Sigmoid colon (tissue), 7 donors: Measurements from ENCODE around the gene TMED1. TPM values are rescaled to one million over a fixed set of nuclear protein-coding genes. Genes with fewer than 3 reads are reported as not detected.

Source experiments
- DNase-seq: peaks from one replicate; pipeline ENCODE4 v3.0.0-alpha.2; 2019
- H3K27ac ChIP-seq, 4 donors: fragments of 200-600 bp; sonication (generic); one replicate each; pipeline ENCODE4 v1.5.1; 2016 to 2019; ENCODE audit warnings: mild to moderate bottlenecking in 1 of 4
- H3K27me3 ChIP-seq, 3 donors: fragments of 200-600 bp; sonication (generic); one replicate each; pipeline ENCODE4 v1.5.1; 2019; ENCODE audit warnings: mild to moderate bottlenecking in 1 of 3
- H3K36me3 ChIP-seq, 4 donors: fragments of 200-600 bp; sonication (generic); one replicate each; pipeline ENCODE4 v1.5.1; 2016 to 2019
- H3K4me1 ChIP-seq, 4 donors: fragments of 200-600 bp; sonication (generic); one replicate each; pipeline ENCODE4 v1.5.1; 2017 to 2019
- H3K4me3 ChIP-seq, 4 donors: fragments of 200-600 bp; sonication (generic); one replicate each; pipeline ENCODE4 v1.5.1; 2017 to 2019; ENCODE audit warnings: mild to moderate bottlenecking in 2 of 4, moderate library complexity in 1 of 4
- H3K9me3 ChIP-seq, 4 donors: fragments of 200-600 bp in 3 of 4; sonication (generic) in 3 of 4; one replicate each; pipeline versions ENCODE4 v1.5.1 to v1.6.1; 2013 to 2019
- CTCF ChIP-seq, 4 experiments: fragments of 450-650 bp in 3 of 4; fragments of 200-600 bp in 1 of 4; IDR thresholded peaks; one replicate each; pipeline ENCODE4 v1.5.1; 2016 to 2019; ENCODE audit warnings: antibody characterized with exemption in 4 of 4, mild to moderate bottlenecking in 3 of 4, moderate library complexity in 2 of 4
- EP300 ChIP-seq, 4 donors: sonication (generic); formaldehyde crosslinking; IDR thresholded peaks; one replicate each; pipeline ENCODE4 v1.6.1; 2017; ENCODE audit warnings: antibody characterized with exemption in 4 of 4
- POLR2A ChIP-seq, 2 donors: fragments of 450-650 bp; IDR thresholded peaks; one replicate each; pipeline ENCODE4 v1.6.1; 2016; ENCODE audit warnings: antibody characterized with exemption in 2 of 2, mild to moderate bottlenecking in 2 of 2, moderate library complexity in 2 of 2
- POLR2AphosphoS5 ChIP-seq, 4 donors: sonication (generic); formaldehyde crosslinking; IDR thresholded peaks; one replicate each; pipeline ENCODE4 v1.6.1; 2017; ENCODE audit warnings: antibody characterized with exemption in 4 of 4
- WGBS, 2 donors: extraction: QIAGEN DNeasy Blood & Tissue Kit; methylation state at CpG; one replicate each; pipeline ENCODE4 v1.1.7; 2013; 5-methylcytosine and 5-hydroxymethylcytosine counted together
- intact Hi-C: fragments of 100-400 bp; cut with DNase I; formaldehyde crosslinking; loops from one replicate; pipeline ENCODE4 v1.15.1; 2023
- polyA plus RNA-seq, 3 donors: library from polyadenylated mRNA; stranded (reverse); fragments of 200-250 nt; gene quantifications; one replicate each; pipeline ENCODE4 v1.2.3, GENCODE V29; 2013
- total RNA-seq, 4 donors: library from RNA; depleted of rRNA; stranded (reverse); fragments of >200 nt; gene quantifications; one replicate each; pipeline ENCODE4 v1.1.0, GENCODE V29; 2016
- donor health status: healthy with polysubstance abuse.
- donor health status: Bipolar disorder and iron deficiency.
- donor health status: healthy.

Gene TMED1
- total and polyA plus RNA-seq, 7 donors: 10.8 to 35.3 (median 21.8) TPM

DNA sequence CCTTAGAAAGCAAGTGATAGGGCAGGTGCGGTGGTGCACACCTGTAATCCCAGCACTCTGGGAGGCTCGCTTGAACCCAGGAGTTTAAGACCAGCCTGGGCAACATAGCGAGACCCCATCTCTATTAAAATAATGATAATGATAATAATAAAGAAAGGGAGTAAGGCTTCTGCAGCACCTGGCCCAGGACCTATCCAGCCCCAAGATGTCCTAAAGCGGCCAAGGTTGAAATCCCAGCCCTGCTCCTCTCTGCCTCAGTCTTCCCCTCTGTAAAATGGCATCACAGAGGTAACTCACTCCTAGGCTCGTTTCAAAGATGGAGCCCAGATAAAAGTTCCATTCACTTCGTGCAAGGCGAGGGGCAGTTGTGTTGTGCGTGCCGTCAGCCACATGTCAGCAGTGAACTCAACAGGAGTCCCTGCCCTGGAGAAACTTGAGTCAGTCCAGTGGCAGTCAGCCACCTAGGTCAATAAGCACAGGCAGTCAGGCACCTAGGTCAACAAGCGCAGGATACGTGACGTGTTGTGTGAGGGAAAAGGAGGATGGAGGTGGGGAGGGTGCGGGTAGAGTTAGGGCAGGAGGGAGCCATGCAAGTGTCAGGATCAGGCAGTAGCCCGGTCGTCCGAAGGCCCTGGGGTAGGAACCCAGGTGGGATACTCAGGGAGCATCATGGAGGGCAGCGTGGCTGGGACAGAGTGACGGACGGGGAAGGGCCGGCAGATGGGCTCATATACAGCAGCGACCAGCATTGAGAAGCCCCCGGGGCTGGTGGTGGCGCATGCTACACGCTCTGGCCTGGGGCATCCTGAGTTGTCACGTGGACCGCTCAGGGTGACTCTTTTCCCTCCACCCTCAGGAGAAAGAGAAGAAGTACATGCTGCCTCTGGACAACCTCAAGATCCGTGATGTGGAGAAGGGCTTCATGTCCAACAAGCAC lies 16.6 kb downstream of the TMED1 start:
- Histone ChIP-seq H3K9me3 (no peaks in the 10 kb centered on the region), H3K27ac (peak overlapping the region in 2 of 4 donors; percentile 71 to 72), H3K36me3 (peaks cover 22 to 69% (median 34%) of the 10 kb centered on the region in 4 donors), H3K4me1 (peaks cover 0 to 22% (median 13%) of the 10 kb centered on the region in 4 donors), H3K4me3 (no peak overlapping the region), H3K27me3 (no peaks in the 10 kb centered on the region)
- no peak for DNase-seq
- TF ChIP-seq POLR2AphosphoS5 (IDR thresholded peaks at IDR 0.05) (no peak), EP300 (IDR thresholded peaks at IDR 0.05) (no peak), POLR2A (IDR thresholded peaks at IDR 0.05) (no peak), CTCF (IDR thresholded peaks at IDR 0.05) (no peak)
- WGBS, 2 donors: 96 to 97% methylated on average over 27 of the region's 27 CpGs
- intact Hi-C loops: no loop called here

- peak overlapping the region in 3 of 4 donors; percentile 34 to 44 (median 40) for H3K4me3 ChIP-seq
- peaks cover 0 to 27% (median 13%) of the 10 kb centered on the region in 4 donors for H3K4me1 ChIP-seq
- H3K9me3 ChIP-seq: no peaks in the 10 kb centered on the region
- 90 to 93% methylated on average over 19 of the region's 19 CpGs for WGBS, 2 donors
- peak overlapping the region; percentile 71 to 79 (median 75) for H3K27ac ChIP-seq
- TF ChIP-seq EP300 (IDR thresholded peaks at IDR 0.05): no peak
- TF ChIP-seq POLR2A (IDR thresholded peaks at IDR 0.05): no peak
- no peak for TF ChIP-seq CTCF (IDR thresholded peaks at IDR 0.05)
- TF ChIP-seq POLR2AphosphoS5 (IDR thresholded peaks at IDR 0.05): no peak
- intact Hi-C loops: no loop called here
- no peaks in the 10 kb centered on the region for H3K27me3 ChIP-seq
- DNase-seq: no peak
- peaks cover 16 to 65% (median 26%) of the 10 kb centered on the region in 4 donors for H3K36me3 ChIP-seq
These were observed 17.5 kb downstream of the TMED1 start for GRCh38 chr19:10818301-10819123.

DNA sequence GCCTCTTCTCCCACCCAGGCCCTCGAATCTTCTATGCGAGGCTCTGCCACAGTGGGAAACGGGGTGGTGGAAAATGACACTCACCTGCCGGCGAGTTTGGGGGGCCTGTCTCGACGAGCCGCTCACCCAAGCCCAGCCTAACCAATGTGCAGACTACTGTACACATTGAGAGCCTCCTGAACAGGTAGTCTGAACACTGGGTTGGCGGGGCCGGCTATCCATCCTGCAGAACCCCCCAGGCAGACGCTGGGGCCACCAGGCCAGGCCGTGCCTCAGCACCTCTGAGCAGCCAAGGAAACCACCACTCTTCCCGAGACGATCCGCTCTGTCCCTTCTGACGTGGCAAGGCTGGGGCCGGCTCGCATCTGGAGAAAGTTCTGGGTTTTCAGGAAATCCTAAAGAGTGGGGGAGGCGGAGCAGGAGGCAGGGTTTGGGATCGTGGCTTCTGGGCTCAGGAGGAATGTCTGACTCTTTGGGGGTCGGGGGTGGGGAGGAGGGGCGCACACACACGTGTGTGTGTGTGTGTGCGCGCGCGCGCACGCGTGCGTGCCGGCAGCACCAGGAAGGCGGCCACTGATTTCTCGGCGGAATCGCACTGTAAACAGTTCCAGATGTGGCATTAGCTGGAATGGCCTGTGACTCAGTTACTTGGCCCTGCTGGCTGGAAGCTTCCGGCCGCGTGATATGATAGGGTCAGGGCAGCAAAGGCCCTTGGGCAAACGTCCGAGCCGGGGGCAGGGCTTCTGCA lies 18.5 kb downstream of the TMED1 start:
- H3K27me3 ChIP-seq: no peaks in the 10 kb centered on the region
- H3K4me3 ChIP-seq: peak overlapping the region in 3 of 4 donors; percentile 34 to 44 (median 40)
- peak overlapping the region; percentile 71 to 79 (median 75) for H3K27ac ChIP-seq
- no peaks in the 10 kb centered on the region for H3K9me3 ChIP-seq
- H3K4me1 ChIP-seq: peaks cover 0 to 37% (median 23%) of the 10 kb centered on the region in 4 donors
- intact Hi-C loops: no loop called here
- TF ChIP-seq POLR2A (IDR thresholded peaks at IDR 0.05): no peak
- peak in 3 of 4 donors; percentile 35 to 61 (median 44) for TF ChIP-seq POLR2AphosphoS5 (IDR thresholded peaks at IDR 0.05)
- peaks cover 11 to 63% (median 23%) of the 10 kb centered on the region in 4 donors for H3K36me3 ChIP-seq
- DNase-seq: peak; percentile 90
- WGBS, 2 donors: 82 to 85% methylated on average over 42 of the region's 42 CpGs

DNA sequence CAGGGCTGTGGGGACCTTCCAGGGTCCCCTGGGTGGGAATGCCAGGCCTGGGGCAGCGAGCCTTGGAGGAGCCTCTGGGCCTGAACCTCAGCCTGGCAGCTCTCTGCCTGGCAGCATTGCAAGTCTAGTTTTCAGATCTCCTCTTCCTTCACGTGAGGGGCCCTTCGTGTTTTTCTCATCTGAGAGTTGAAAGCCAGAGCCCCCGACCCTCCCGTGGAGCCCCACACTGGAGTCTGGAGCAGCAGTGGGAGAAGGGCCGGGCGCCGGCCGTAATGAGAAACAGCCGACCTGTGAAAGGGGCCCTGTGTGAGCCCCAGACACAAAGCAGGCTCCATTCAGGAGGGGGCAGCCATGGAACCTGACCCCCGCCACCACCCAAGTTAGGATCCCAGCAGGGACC lies 19.3 kb downstream of the TMED1 start:
- DNase-seq: no peak
- Histone ChIP-seq H3K27ac (peak overlapping the region; percentile 71 to 79 (median 75)), H3K4me3 (peak overlapping the region in 3 of 4 donors; percentile 34 to 44 (median 40)), H3K9me3 (no peaks in the 10 kb centered on the region), H3K36me3 (peaks cover 11 to 63% (median 26%) of the 10 kb centered on the region in 4 donors), H3K4me1 (peaks cover 0 to 38% (median 24%) of the 10 kb centered on the region in 4 donors), H3K27me3 (no peaks in the 10 kb centered on the region)
- 82 to 90% methylated on average over 11 of the region's 11 CpGs for WGBS, 2 donors
- no peak for TF ChIP-seq EP300 (IDR thresholded peaks at IDR 0.05)
- intact Hi-C loops: no loop called here

- DNase-seq: no peak
- Histone ChIP-seq H3K36me3 (peaks cover 11 to 63% (median 23%) of the 10 kb centered on the region in 4 donors), H3K4me1 (peaks cover 0 to 38% (median 24%) of the 10 kb centered on the region in 4 donors), H3K27me3 (no peaks in the 10 kb centered on the region), H3K9me3 (no peaks in the 10 kb centered on the region), H3K4me3 (peak overlapping the region in 3 of 4 donors; percentile 34 to 44 (median 40)), H3K27ac (peak overlapping the region; percentile 71 to 79 (median 75))
- no peak for TF ChIP-seq POLR2AphosphoS5 (IDR thresholded peaks at IDR 0.05)
- no peak for TF ChIP-seq CTCF (IDR thresholded peaks at IDR 0.05)
- TF ChIP-seq POLR2A (IDR thresholded peaks at IDR 0.05): no peak
- TF ChIP-seq EP300 (IDR thresholded peaks at IDR 0.05): no peak
- intact Hi-C loops: no loop called here
- 88 to 91% methylated on average over 21 of the region's 21 CpGs for WGBS, 2 donors
These were observed 19.9 kb downstream of the TMED1 start for GRCh38 chr19:10815969-10816644.
